Esophagus muscularis mucosa (tissue), 4 donors: ENCODE results near the gene MAK. TPM values are rescaled to one million over a fixed set of nuclear protein-coding genes. Genes with fewer than 3 reads are reported as not detected.

ENCODE experiments used
- DNase-seq: peaks from one replicate; pipeline ENCODE4 v3.0.0-alpha.2; 2017; ENCODE audit errors: extremely low spot score
- H3K27ac ChIP-seq, 4 donors: fragments of 200-600 bp; sonication (generic); replicated peaks in 1 of 4; 1 replicate in 3 of 4; 2 replicates in 1 of 4; pipeline ENCODE4 v1.5.1; 2016 to 2019; ENCODE audit warnings: mild to moderate bottlenecking in 1 of 4
- H3K27me3 ChIP-seq, 4 donors: fragments of 200-600 bp; sonication (generic); one replicate each; pipeline versions ENCODE4 v1.5.1 to v1.6.0; 2016 to 2019
- H3K36me3 ChIP-seq, 4 donors: fragments of 200-600 bp; sonication (generic); one replicate each; pipeline ENCODE4 v1.5.1; 2016 to 2019
- H3K4me1 ChIP-seq, 4 donors: fragments of 200-600 bp; sonication (generic); one replicate each; pipeline ENCODE4 v1.5.1; 2016 to 2019
- H3K4me3 ChIP-seq, 4 donors: fragments of 200-600 bp; sonication (generic); 1 replicate in 2 of 4; 2 replicates in 2 of 4; pipeline ENCODE4 v1.5.1; 2016 to 2019; ENCODE audit warnings: mild to moderate bottlenecking in 4 of 4, moderate library complexity in 1 of 4
- H3K9me3 ChIP-seq, 4 donors: fragments of 200-600 bp; sonication (generic); 1 replicate in 3 of 4; 2 replicates in 1 of 4; pipeline ENCODE4 v1.5.1; 2016 to 2019
- CTCF ChIP-seq, 3 experiments: fragments of 200-600 bp in 2 of 3; fragments of 450-650 bp in 1 of 3; sonication (generic) in 2 of 3; IDR thresholded peaks; one replicate each; pipeline ENCODE4 v1.5.1; 2017 to 2019; ENCODE audit warnings: antibody characterized with exemption in 3 of 3, mild to moderate bottlenecking in 2 of 3, moderate library complexity in 1 of 3
- EP300 ChIP-seq: sonication (generic); formaldehyde crosslinking; IDR thresholded peaks from one replicate; pipeline ENCODE4 v1.6.1; 2017; ENCODE audit warnings: antibody characterized with exemption
- POLR2A ChIP-seq: fragments of 450-650 bp; IDR thresholded peaks from one replicate; pipeline ENCODE4 v1.6.1; 2017; ENCODE audit warnings: antibody characterized with exemption, moderate library complexity, mild to moderate bottlenecking, low read depth
- POLR2AphosphoS5 ChIP-seq, 2 donors: sonication (generic); formaldehyde crosslinking; IDR thresholded peaks; one replicate each; pipeline ENCODE4 v1.6.1; 2017; ENCODE audit warnings: antibody characterized with exemption in 2 of 2
- WGBS: methylation state at CpG from one replicate; pipeline ENCODE4 v1.1.5; 2018; 5-methylcytosine and 5-hydroxymethylcytosine counted together
- intact Hi-C: fragments of 100-400 bp; cut with DNase I; formaldehyde crosslinking; loops from one replicate; pipeline ENCODE4 v1.15.1; 2023
- total RNA-seq, 4 donors: library from RNA; depleted of rRNA; stranded (reverse); fragments of >200 nt; gene quantifications; one replicate each; pipeline versions ENCODE4 v1.1.0 to v1.2.1, GENCODE V29; 2016

Gene MAK
- total RNA-seq, 4 donors from 2014 or later, result 0.13 to 0.42 TPM; not detected in 2

- TF ChIP-seq POLR2AphosphoS5 (IDR thresholded peaks at IDR 0.05), result no peak
- no peak for TF ChIP-seq POLR2A
- TF ChIP-seq EP300, result no peak
- no peak for TF ChIP-seq CTCF (IDR thresholded peaks at IDR 0.05)
- H3K27me3 ChIP-seq, result no peaks in the 10 kb centered on the region
- intact Hi-C loops, result no loop called here
- H3K4me1 ChIP-seq, result no peaks in the 10 kb centered on the region
- H3K36me3 ChIP-seq, result peaks cover 0 to 23% (median 0%) of the 10 kb centered on the region in 4 donors
- WGBS, result 80% methylated on average over 3 of the region's 3 CpGs
- DNase-seq, result no peak
- H3K27ac ChIP-seq, result no peak overlapping the region
- H3K9me3 ChIP-seq, result no peaks in the 10 kb centered on the region
- no peak overlapping the region for H3K4me3 ChIP-seq
Observed at GRCh38 chr6:10793035-10793434, 45.3 kb downstream of the MAK start.

- 91% methylated on average over 5 of the region's 5 CpGs for WGBS
- intact Hi-C loops, result no loop called here
- H3K27ac ChIP-seq, result no peak overlapping the region
- H3K36me3 ChIP-seq, result peaks cover 0 to 24% (median 0%) of the 10 kb centered on the region in 4 donors
- no peak for DNase-seq
- H3K4me3 ChIP-seq, result no peak overlapping the region
- H3K27me3 ChIP-seq, result no peaks in the 10 kb centered on the region
- H3K4me1 ChIP-seq, result no peaks in the 10 kb centered on the region
- no peaks in the 10 kb centered on the region for H3K9me3 ChIP-seq
- TF ChIP-seq CTCF (IDR thresholded peaks at IDR 0.05) (no peak), EP300 (no peak), POLR2A (no peak), POLR2AphosphoS5 (IDR thresholded peaks at IDR 0.05) (no peak)
Observed at GRCh38 chr6:10792101-10792500, 46.2 kb downstream of the MAK start.

DNA sequence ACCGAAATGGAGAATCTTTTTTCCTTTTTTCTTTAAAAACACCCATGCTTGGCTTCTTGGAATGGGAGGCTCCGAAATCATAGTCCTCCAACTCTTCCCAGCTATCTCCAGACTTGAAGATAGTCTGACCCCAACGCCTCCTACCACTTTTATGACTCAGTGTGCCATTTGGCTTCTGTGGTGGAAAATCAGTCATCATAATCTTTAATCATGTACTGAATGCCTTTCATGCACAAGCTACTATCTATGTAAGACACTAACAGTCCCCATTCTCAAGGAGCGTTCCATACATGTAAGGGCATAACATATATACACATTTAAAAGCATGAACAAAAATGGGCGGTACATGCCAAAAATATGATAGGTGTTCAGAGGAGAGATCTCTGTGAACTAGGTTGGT lies 46.7 kb downstream of the MAK start:
- no peaks in the 10 kb centered on the region for H3K9me3 ChIP-seq
- H3K27me3 ChIP-seq, result no peaks in the 10 kb centered on the region
- 91% methylated on average over 5 of the region's 5 CpGs for WGBS
- intact Hi-C loops, result no loop called here
- no peak overlapping the region for H3K4me3 ChIP-seq
- TF ChIP-seq CTCF (IDR thresholded peaks at IDR 0.05) (no peak), POLR2A (no peak), EP300 (no peak), POLR2AphosphoS5 (IDR thresholded peaks at IDR 0.05) (no peak)
- H3K36me3 ChIP-seq, result peaks cover 0 to 25% (median 0%) of the 10 kb centered on the region in 4 donors
- no peak for DNase-seq
- H3K4me1 ChIP-seq, result no peaks in the 10 kb centered on the region
- no peak overlapping the region for H3K27ac ChIP-seq

- TF ChIP-seq CTCF (IDR thresholded peaks at IDR 0.05) (no peak), EP300 (no peak), POLR2A (no peak), POLR2AphosphoS5 (IDR thresholded peaks at IDR 0.05) (no peak)
- WGBS, result 96% methylated on average over 8 of the region's 8 CpGs
- H3K36me3 ChIP-seq, result peaks cover 0 to 69% (median 21%) of the 10 kb centered on the region in 4 donors
Observed at GRCh38 chr6:10779076-10779475, 59.3 kb downstream of the MAK start.

GRCh38 chr6:10778230-10778629 lies 60.1 kb downstream of the MAK start:
- TF ChIP-seq POLR2A (no peak), EP300 (no peak), CTCF (IDR thresholded peaks at IDR 0.05) (no peak), POLR2AphosphoS5 (IDR thresholded peaks at IDR 0.05) (no peak)
- Histone ChIP-seq H3K9me3 (no peaks in the 10 kb centered on the region), H3K4me3 (no peak overlapping the region), H3K27ac (no peak overlapping the region), H3K36me3 (peaks cover 0 to 68% (median 21%) of the 10 kb centered on the region in 4 donors), H3K27me3 (no peaks in the 10 kb centered on the region), H3K4me1 (no peaks in the 10 kb centered on the region)
- DNase-seq, result no peak
- 95% methylated on average over 3 of the region's 3 CpGs for WGBS
- intact Hi-C loops, result no loop called here

More at GRCh38 chr6:10779076-10779475, 59.3 kb downstream of the MAK start:
- Histone ChIP-seq H3K4me3 (no peak overlapping the region), H3K4me1 (no peaks in the 10 kb centered on the region), H3K9me3 (no peaks in the 10 kb centered on the region), H3K27me3 (no peaks in the 10 kb centered on the region), H3K27ac (no peak overlapping the region)
- DNase-seq, result no peak
- intact Hi-C loops, result no loop called here
